Fibroblast of mammary gland (primary cell): Measurements from ENCODE around the gene ASB3.
"Not testable (repeated sequence)": the region's sequence is repeated elsewhere in the genome, so short reads cannot be mapped to it uniquely, and the experiment has no call there.

Source experiments
- DNase-seq: peaks from one replicate; pipeline ENCODE4 v3.0.0-alpha.2; 2010; ENCODE audit warnings: low read depth
- H3K4me3 ChIP-seq: 2 replicates; pipeline ENCODE4 v1.5.1; 2011; ENCODE audit warnings: low read depth, mild to moderate bottlenecking, low read length, moderate library complexity; ENCODE audit not compliant: control insufficient read depth
- CTCF ChIP-seq: conservative IDR thresholded peaks from 2 replicates; pipeline ENCODE4 v1.5.1; 2011; ENCODE audit warnings: low read depth, low read length, inconsistent platforms; ENCODE audit not compliant: control insufficient read depth, insufficient read depth

Gene ASB3

GRCh38 chr2:53725662-53726061 lies 61.1 kb downstream of the ASB3 start:
- TF ChIP-seq CTCF, result no peak
- no peak overlapping the region for H3K4me3 ChIP-seq
- DNase-seq, result no peak

GRCh38 chr2:53724536-53724935 lies 62.2 kb downstream of the ASB3 start:
- peak; percentile 60 for DNase-seq
- no peak overlapping the region for H3K4me3 ChIP-seq
- TF ChIP-seq CTCF, result no peak

GRCh38 chr2:53720944-53721343 lies 65.8 kb downstream of the ASB3 start:
- not testable (repeated sequence) for H3K4me3 ChIP-seq, DNase-seq

GRCh38 chr2:53715568-53715967 lies 71.2 kb downstream of the ASB3 start:
- peak; percentile 45 for TF ChIP-seq CTCF
- H3K4me3 ChIP-seq, result no peak overlapping the region
- peak; percentile 27 for DNase-seq

GRCh38 chr2:53711271-53711780 lies 75.4 kb downstream of the ASB3 start:
- TF ChIP-seq CTCF, result no peak
- no peak for DNase-seq

GRCh38 chr2:53708988-53709387 lies 77.8 kb downstream of the ASB3 start:
- H3K4me3 ChIP-seq, result no peak overlapping the region
- no peak for DNase-seq
- TF ChIP-seq CTCF, result no peak

More at GRCh38 chr2:53711271-53711780, 75.4 kb downstream of the ASB3 start:
- no peak overlapping the region for H3K4me3 ChIP-seq

- TF ChIP-seq CTCF, result no peak
- no peak for DNase-seq
Observed at GRCh38 chr2:53701221-53701620, 85.5 kb downstream of the ASB3 start.

GRCh38 chr2:53697686-53698085 lies 89.1 kb downstream of the ASB3 start:
- H3K4me3 ChIP-seq, result no peak overlapping the region
- DNase-seq, result no peak
- TF ChIP-seq CTCF, result no peak

More at GRCh38 chr2:53701221-53701620, 85.5 kb downstream of the ASB3 start:
- no peak overlapping the region for H3K4me3 ChIP-seq
